ENCODE data around the gene TXN2. TPM values are rescaled to one million over a fixed set of nuclear protein-coding genes. Genes with fewer than 3 reads are reported as not detected.
"Not testable (repeated sequence)": the region's sequence is repeated elsewhere in the genome, so short reads cannot be mapped to it uniquely, and the experiment has no call there.

TXN2 gene
- 127 TPM for total RNA-seq
- long read RNA-seq, transcript TXN2-201 (4 exons, 1,736 nt), result major isoform, 113 of 151 reads
- long read RNA-seq, partial matches to known transcripts, result 31 of 151 reads
- long read RNA-seq, other reads (novel, unspliced or antisense), result 6 of 151 reads

- ATAC-seq, result peak; percentile 97
- DNase-seq (ENCODE audit: missing footprints), result peak; percentile 98
- intact Hi-C loops (cut with DNase I), result no loop called here
Observed at GRCh38 chr22:36481393-36482168, at the start of gene TXN2. Gene TXN2, minus strand, starts transcription at chr22:36481640. Its CDS starts 803 bp downstream, at chr22:36480837.

- intact Hi-C loops (cut with DNase I), result no loop called here
- peak; percentile 99 for DNase-seq (ENCODE audit: missing footprints)
- ATAC-seq, result peak; percentile 96
Observed at GRCh38 chr22:36528795-36529751, 47.6 kb upstream of the TXN2 start, which contains the start of gene EIF3D. Gene EIF3D, minus strand, starts transcription at chr22:36529166. Its CDS starts 3,045 bp downstream, at chr22:36526121.

- DNase-seq (ENCODE audit: missing footprints) (no peak), ATAC-seq (peak; percentile 17)
- intact Hi-C loops (cut with DNase I), result no loop called here
Observed at GRCh38 chr22:36528341-36528740, 46.9 kb upstream of the TXN2 start.

- no peak for ATAC-seq
- no peak for DNase-seq (ENCODE audit: missing footprints)
Observed at GRCh38 chr22:36522662-36523061, 41.2 kb upstream of the TXN2 start.

GRCh38 chr22:36520423-36520822, 39.0 kb upstream of the TXN2 start:
- no peak for ATAC-seq
- intact Hi-C loops (cut with DNase I), result no loop called here

More at GRCh38 chr22:36522662-36523061, 41.2 kb upstream of the TXN2 start:
- intact Hi-C loops (cut with DNase I), result no loop called here

GRCh38 chr22:36519906-36520305, 38.5 kb upstream of the TXN2 start:
- DNase-seq (ENCODE audit: missing footprints); ATAC-seq; intact Hi-C loops (cut with DNase I): not testable (repeated sequence)

More at GRCh38 chr22:36520423-36520822, 39.0 kb upstream of the TXN2 start:
- no peak for DNase-seq (ENCODE audit: missing footprints)

- ATAC-seq, result no peak
- no peak for DNase-seq (ENCODE audit: missing footprints)
- intact Hi-C loops (cut with DNase I), result no loop called here
Observed at GRCh38 chr22:36514766-36515165, 33.3 kb upstream of the TXN2 start.

GRCh38 chr22:36512991-36513390, 31.6 kb upstream of the TXN2 start:
- DNase-seq (ENCODE audit: missing footprints) (no peak), ATAC-seq (no peak)
- intact Hi-C loops (cut with DNase I), result no loop called here

- intact Hi-C loops (cut with DNase I), result no loop called here
- DNase-seq (ENCODE audit: missing footprints), result no peak
- ATAC-seq, result no peak
Observed at GRCh38 chr22:36512333-36512732, 30.9 kb upstream of the TXN2 start.

- intact Hi-C loops (cut with DNase I), result no loop called here
- ATAC-seq, result no peak
- DNase-seq (ENCODE audit: missing footprints), result peak; percentile 17
Observed at GRCh38 chr22:36510966-36511881, 29.8 kb upstream of the TXN2 start.

- ATAC-seq (no peak), DNase-seq (ENCODE audit: missing footprints) (no peak)
- intact Hi-C loops (cut with DNase I), result no loop called here
Observed at GRCh38 chr22:36510384-36510783, 28.9 kb upstream of the TXN2 start.

GRCh38 chr22:36507518-36508010, 26.1 kb upstream of the TXN2 start:
- DNase-seq (ENCODE audit: missing footprints), result no peak
- ATAC-seq, result no peak
- intact Hi-C loops (cut with DNase I), result no loop called here

GRCh38 chr22:36506637-36507517, 25.4 kb upstream of the TXN2 start, which contains the start of gene FOXRED2:
Gene FOXRED2, minus strand, starts transcription at chr22:36507040. Its CDS starts 618 bp downstream, at chr22:36506422.
- intact Hi-C loops (cut with DNase I), result no loop called here
- DNase-seq (ENCODE audit: missing footprints), result peak; percentile 95
- ATAC-seq, result peak; percentile 90

GRCh38 chr22:36505998-36506635, 24.7 kb upstream of the TXN2 start:
- intact Hi-C loops (cut with DNase I), result no loop called here
- ATAC-seq (peak; percentile 4), DNase-seq (ENCODE audit: missing footprints) (no peak)

- peak; percentile 34 for DNase-seq (ENCODE audit: missing footprints)
- intact Hi-C loops (cut with DNase I), result no loop called here
- ATAC-seq, result no peak
Observed at GRCh38 chr22:36497910-36498665, 16.6 kb upstream of the TXN2 start.

- intact Hi-C loops (cut with DNase I), result no loop called here
- DNase-seq (ENCODE audit: missing footprints), result peak; percentile 73
- ATAC-seq, result peak; percentile 80
Observed at GRCh38 chr22:36493690-36494110, 12.3 kb upstream of the TXN2 start.
